GM21825 (cell line): ENCODE data around the gene DDX39A.
"Not testable (repeated sequence)": the region's sequence is repeated elsewhere in the genome, so short reads cannot be mapped to it uniquely, and the experiment has no call there.

Experiments
- ATAC-seq: cut with Tn5 transposase; IDR thresholded peaks from one replicate; pipeline ENCODE4 v1.9.1; 2021; ENCODE audit warnings: mild to moderate bottlenecking, moderate library complexity; ENCODE audit not compliant: unreplicated experiment

The DDX39A gene

DNA sequence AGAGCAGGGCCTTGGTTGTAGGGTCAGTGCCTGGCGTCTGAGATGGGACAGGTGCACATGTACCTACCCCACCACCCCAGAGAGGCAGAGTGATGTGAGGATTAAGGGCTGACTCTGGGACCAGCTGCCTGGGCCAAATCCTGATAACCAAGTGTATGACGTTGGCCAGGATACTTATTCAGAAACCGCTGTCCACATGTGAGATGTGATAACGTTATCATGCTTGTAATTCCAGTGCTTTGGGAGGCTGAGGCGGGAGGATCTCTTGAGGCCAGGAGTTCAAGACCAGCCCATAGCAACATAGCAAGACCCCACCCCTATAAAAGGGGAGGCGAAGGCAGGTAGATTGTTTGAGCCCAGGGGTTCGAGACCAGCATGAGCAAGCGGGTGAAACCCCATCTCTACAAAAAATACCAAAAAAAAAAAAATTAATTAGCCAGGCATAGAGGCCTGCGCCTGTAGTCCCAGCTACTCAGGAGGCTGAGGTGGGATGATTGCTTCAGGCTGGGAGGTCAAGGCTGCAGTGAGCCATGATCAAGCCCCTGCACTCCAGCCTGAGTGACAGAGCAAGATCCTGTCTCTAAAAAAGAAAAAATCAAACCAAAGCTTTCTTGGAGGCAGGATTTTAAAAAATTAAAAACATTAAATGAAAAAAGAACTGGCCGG lies 27.9 kb downstream of the DDX39A start:
- no peak for ATAC-seq

DNA sequence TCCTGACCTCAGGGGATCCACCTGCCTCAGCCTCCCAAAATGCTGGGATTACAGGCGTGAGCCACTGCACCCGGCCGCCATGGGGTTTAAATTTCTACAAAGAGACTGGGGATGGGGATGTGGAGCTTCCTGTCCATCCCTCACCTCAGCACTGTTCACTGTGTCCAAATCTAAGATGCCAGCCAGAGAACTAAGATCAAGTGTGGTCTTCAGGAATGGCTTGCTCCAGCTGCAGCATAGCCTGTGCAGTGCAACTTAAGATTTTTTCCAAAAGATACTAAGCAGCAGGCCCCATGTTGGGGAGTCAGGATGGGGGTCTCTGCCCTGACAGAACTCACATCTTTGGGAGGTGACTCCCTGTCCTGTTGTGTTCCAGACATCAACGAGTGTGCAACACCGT lies 28.6 kb downstream of the DDX39A start:
- no peak for ATAC-seq

DNA sequence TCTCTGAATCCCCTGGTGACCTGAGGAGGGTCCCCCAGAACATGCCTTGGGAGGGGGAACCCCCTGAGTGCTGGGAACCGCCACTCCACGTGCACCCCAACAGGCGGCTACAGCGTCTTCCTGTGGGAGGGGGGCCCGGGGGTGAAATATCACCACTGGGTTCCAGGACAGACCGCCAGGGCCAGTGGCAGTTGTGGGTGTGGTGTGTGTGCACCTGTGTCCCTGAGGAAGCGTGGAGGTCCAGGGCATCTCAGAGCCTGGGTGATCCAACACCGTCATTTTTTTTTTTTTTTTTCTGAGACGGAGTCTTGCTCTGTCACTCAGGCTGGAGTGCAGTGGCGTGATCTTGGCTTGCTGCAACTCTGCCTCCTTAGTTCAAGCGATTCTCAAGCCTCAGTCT lies 33.6 kb downstream of the DDX39A start:
- ATAC-seq, result no peak

DNA sequence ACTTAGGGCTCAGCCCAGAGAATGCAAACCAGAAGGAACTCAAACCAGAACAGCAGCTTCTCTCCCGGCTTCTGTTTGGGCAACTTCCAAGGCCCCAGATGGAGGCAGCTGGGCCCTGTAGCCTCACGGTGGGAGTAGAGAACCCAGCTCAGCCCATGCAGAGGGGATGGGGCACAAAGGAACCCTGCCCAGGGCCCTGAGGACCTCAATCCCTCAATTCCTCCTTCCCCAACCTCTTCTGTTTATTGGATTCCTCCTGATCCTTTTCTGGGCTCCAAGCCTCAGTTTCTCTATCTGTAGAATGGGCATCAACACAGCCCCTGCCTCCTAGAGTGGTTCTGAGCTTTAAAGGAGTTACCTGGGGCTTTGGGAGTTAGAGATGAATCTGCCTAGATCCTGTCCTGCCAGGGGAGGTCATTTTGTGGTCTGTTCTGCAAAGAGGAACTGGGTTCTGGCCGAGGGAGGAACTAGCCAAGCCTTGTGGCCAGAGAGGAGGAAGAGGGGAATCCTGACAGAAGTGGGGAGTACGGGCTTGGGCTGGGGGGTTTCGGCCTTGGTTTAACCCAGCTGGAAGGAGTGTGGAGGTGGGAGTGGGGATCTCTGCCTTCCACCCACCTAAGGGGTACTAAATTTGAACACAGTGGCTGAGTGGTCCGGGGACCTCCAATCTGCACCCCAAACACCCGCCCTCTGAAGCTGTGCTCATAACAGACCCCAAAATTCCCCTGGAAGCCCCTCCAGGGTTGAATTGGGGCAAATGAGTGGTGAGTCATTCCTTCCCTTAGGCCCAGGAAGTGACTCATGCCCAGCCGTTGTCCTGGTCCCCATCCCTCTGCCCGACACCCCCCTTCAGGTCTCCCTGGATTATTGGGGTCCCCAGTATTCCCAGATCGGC lies 35.2 kb downstream of the DDX39A start:
- ATAC-seq, result no peak

DNA sequence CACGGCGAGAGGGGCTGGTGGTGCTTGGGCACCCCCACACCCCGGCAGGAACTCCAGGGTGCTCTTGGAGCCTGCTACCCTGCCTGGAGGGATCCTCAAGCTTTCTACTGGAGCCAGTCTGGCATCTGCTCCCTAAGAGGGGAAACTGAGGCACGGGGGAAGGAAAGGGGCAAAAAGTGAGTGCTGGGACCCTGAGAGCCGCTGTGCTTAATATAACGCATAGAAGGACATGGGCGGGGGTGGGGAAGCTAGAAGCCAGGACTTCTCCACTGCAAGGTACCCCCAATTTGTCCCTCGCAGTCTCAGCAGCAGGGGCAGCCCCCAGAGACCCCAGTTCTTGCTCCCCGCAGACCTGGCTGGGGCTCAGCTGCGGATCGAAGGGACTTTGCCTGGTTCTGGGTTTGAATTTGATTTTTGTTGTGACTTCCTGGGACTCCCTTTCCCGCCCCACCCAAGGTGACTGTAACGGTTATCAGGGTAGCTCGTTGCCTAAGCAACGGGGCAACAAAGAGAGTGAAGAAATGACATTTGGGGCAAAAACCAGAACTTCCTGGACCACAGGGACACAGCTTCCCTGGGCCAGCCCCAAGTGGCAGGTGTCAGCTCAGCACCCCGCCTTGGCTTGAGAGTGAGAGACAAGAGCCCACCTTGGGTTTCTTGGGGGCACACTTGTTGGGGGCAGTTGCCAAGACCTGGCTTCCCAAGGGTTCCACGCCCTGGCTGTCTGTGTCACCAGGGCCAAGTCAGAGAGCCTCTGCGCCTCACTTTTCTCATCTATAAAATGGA lies 37.3 kb downstream of the DDX39A start:
- no peak for ATAC-seq

DNA sequence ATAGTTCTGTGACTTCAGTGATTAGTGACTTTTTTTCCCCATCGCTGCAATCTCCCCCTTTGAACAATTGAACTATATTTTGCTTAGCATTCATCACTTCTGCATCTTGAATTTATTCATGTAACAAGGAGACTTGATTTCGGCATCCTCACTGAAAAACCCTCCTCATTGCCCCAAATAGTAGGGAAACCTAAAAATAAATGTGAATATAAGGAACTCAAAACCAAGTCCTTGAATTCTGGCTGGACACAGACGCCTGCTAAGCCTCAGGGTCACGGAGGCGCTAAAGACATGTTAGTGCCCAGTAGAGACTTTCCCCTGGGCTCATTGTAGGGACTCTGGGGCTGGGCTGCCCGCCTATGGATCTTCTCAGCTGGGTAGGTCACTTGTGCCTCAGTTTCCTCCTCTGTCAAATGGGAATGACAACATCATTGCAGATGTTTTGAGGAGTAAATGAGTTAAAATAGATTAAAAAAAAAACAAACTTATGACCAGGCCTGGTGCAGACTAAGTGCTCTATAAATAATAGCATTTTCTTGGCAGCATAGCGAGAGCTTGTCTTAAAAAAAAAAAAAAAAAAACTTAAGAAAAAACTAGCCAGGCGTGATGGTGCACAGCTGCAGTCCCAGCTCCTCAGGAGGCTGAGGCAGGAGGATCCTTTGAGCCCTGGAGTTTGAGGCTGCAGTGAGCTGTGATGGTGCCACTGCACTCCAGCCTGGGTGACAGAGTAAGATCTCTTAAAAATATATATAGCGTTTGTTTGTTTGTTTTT lies 39.7 kb downstream of the DDX39A start:
- ATAC-seq, result no peak

DNA sequence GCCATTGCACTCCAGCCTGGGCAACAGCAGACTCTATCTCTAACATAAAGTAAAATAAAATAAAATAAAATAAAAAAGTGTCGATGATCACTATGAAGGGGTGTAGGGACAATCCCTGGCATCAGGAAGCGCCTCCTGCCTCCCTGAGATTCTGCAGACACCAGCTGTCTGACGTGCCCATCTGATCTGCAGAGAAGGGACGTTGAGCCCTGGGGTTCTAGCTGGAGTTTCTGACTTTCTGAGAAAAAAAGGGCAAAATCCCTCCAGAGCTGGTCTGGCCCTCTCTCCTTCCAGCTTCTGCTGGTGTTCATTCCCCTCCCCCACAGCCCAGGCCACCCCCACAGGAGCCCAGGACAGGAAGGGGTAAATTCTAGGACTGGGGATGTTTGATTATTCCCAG lies 40.3 kb downstream of the DDX39A start:
- ATAC-seq, result no peak

DNA sequence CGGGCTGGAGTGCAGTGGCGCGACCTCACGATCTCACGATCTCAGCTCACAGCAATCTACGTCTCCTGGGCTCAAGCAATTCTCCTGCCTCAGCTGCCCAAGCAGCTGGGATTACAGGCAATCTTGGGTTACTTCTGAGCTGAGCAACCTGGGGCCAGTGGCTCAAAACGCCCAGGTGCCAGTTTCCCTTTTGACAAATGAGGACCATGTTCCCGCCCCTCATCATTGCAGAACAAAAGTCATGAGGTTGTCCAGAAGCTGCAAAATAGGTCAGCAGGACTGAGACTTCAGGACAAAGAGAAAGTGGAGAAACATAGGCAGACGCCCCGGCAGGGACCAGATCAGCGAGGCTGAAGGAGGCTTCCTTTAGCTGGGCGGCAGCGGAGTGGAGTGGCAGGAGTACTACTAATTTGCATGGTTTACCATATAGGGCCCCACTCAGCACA lies 41.2 kb downstream of the DDX39A start:
- peak; percentile 6 for ATAC-seq

DNA sequence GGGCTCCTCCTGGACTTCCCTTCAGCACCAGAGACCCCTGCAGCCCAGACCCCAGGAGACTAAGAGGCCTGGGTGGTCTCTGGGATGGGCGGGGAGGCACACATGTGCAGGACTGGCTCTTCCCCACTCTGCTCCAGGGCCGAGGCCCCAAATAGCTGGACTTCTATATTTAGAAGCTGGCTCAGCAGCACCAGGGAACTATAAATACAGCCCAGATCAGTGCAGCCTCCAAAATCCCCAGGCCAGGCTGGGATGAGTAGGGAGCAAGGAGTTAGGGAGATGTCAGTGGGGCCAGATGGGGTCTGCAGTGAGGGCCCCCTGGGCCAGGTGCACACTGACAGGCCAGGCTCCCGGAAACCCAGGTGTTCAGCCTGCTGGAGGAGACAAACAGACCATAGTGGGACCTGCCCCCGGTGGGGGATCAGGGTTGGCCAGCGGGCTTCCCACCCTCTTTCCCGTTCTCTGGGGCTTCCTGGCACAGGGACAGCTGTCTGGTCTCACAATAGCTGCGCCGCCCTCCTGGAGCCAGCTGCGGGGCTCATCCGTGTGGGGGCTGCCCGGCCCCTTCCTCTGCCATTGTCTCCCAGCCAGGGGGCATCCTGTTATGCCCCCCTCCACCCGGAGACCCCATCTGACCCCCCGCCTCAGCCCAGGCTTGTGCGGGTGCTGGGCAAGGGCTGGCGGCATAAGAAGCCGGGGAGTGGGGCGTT lies 43.4 kb downstream of the DDX39A start:
- no peak for ATAC-seq

DNA sequence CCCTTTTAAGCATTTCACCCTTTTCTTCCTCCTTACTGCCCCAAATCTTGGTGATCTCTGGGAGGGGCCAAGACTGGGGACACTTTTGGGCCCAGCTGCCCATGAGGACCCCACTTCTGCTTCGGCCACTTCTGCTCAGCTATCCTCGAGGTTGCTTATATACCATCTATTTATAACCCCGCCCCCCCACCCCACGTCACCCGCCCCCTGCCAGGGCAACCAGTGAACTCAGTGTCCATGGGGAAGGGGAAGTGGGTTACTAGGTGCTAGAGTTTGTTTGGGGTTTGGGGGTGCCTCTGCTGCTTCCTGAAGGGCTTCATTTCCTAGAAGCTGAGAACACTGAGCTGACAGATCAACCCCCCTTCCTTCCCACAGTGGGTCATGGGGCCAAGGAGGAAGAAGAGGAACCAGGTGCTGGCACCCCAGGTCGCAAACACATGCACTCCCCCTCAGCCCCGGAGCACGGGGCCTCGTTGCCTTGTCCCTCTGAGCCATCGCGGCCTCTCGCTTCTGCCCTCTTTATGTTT lies 44.0 kb downstream of the DDX39A start:
- ATAC-seq, result no peak

DNA sequence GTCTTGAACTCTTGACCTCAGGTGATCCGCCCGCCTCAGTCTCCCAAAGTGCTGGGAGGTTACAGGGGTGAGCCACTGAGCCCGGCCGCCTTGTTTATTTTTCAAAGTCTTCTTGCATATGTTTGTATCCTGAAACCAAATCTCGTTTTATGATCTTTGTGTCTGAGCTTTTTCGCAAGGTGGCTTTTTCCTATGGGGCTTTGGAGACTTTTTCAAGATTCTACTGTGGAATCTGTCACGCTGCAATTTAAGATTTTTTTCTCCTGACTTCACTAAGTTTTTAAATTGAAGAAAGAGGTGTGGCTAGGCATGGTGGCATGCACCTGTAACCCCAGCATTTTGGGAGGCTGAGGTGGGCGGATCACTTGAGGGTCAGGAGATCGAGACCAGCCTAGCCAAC lies 44.8 kb downstream of the DDX39A start:
- not testable (repeated sequence) for ATAC-seq

DNA sequence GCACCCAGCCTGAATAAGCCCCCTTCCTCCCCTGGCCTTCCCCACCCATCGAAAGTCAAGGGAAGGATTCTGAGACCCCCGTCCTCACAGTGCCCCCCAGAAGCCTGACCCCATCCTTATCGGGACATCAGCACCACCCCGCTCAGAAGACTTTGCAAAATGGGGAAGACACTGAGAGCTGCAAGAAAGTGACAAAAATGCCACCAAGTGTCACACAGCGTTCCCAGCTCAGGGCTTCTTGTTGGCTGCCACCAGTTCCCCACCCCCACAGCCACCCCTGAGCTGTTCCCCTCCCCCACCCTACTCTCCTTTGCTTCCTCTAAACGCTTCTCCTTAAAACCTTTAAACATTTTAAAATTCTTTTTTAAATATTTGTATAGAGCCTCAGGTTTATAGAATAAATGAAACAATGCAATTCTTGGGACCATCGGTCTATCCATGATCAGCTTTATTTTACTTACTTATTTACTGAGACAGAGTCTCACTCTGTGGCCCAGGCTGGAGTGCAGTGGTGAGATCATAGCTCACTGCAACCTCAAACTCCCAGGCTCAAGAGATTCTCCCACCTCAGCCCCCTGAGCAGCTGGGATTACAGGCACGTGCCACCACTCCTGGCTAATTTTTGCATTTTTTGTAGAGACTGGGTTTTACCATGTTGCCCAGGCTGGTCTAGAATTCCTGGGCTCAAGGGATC lies 46.6 kb downstream of the DDX39A start:
- ATAC-seq, result not testable (repeated sequence)

DNA sequence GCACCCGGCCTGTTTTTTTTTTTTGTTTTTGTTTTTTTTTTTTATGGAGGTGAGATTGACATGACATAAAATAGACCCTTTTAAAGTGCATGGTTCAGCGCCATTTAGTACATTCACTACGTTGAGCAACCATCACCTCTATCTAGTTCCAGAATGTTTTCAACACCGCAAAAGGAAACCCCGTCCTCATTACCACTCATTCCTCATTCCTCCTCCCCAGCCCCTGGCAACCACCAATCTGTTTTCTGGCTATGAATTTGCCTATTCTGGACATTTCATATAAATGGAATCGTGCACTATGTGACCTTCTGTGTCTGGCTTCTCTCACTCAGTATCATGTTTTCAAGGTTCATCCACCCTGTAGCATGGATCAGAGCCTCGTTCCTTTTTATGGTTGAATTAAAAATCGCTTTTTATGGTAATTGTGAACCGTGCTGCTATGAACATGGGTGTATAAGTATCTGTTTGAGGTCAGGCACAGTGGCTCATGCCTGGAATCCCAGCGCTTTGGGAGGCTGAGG lies 47.8 kb downstream of the DDX39A start:
- no peak for ATAC-seq

DNA sequence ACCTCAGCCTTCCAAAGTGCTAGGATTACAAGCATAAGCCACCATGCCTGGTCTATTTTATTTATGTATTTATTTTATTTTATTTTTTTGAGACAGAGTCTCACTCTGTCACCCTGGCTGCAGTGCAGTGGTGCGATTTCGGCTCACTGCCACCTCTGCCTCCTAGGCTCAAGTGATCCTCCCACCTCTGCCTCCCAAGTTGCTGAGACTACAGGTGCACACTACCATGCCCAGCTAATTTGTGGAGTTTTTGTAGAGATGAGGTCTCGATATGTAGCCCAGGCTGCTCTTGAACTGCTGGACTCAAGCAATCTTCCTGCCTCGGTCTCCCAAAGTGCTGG lies 48.2 kb downstream of the DDX39A start:
- ATAC-seq, result no peak

DNA sequence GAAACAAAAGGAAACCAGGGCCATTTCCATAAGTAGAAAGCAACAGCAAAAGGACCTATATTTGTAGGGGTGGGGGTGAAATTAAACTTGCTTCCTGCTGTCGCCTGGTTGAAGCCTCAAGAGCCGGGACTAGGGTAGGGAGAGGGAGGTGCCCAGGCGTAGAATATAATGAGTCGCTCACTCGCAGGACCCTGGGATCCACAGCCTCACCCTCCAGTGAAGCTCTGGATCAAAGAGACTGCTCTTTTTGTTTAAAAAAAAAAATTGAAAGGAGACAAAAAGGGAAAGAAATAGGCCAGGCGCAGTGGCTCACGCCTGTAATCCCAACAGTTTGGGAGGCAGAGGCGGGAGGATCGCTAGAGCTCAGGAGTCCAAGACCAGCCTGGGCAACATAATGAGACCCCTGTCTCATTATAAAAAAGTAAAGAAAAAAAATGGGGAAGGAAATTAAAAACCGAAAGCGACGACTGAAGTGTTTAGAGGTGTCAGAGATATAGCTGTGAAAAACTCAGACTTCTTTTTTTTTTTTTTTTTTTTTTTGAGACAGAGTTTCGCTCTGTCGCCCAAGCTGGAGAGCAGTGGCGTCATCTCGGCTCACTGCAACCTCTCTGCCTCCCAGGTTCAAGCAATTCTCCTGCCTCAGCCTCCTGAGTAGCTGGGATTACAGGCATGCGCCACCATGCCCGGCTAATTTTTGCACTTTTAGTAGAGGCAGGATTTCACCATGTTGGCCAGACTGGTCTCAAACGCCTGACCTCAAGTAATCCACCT lies 48.8 kb downstream of the DDX39A start:
- ATAC-seq, result no peak

DNA sequence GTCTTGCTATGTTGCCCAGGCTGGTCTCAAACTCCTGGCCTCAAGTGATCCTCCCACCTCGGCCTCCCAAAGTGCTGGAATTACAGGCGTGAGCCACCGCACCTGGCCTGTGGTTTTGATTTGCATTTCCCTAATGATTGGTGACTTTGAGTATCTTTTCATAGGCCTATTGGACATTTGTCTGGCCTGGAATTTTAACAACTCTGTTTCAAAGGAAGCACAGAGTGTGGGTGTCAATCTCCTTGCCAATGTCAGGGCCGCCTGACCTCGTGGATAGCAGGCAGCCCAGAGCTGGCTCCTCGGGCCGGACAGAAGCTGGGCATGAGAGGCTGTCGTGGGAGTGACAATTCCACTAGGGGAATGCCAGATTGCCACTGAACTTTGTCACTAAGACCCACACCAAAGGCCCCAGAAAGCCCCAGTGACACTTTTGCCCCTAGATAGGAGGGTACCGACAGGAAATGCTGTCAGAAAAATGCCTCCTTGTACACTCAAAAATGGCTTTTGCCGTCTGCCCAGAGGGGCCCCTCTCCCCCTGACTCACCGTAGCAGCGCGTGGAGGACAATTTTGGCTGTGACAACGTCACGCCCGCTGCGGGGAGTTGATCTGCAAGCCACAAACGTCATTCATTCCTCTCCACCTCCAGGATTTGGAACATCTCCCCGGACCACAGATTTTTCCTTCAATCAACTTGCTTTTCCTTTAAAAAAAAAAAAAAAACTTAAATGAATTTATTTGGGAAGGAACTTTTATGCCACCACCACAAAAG lies 49.6 kb downstream of the DDX39A start:
- peak; percentile 33 for ATAC-seq

DNA sequence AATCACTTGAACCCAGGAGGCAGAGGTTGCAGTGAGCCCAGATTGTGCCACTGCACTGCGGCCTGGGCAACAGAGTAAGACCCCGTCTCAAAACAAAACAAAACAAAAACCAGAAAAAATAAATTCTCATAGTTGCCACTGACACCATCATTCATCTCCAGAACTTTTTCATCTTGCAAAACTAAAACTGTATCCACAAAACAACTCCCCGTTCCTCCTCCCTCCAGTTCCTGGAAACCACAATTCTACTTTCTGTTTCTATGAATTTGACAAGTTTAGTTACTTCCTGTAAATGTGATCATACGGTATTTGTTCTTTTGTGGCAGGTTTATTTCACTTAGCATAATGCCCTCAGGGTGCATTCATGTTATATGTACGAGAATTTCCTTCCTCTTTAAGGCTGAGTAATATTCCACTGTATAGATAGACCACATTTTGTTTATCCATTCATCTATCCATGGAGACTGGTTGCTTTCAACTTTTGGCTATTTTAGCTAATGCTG lies 51.1 kb downstream of the DDX39A start:
- ATAC-seq, result no peak
